ENCODE results near the gene CDK5RAP1.

GRCh38 chr20:33343521-33343920 lies 57.8 kb downstream of the CDK5RAP1 start:
- TF ChIP-seq CTCF (IDR thresholded peaks at IDR 0.05; ENCODE audit: low read length) = no peak
- no peak for TF ChIP-seq EZH2 (IDR thresholded peaks at IDR 0.05; ENCODE audit: borderline replicate concordance, low read length)
